ENCODE results near the gene RAB6A. TPM values are rescaled to one million over a fixed set of nuclear protein-coding genes. Genes with fewer than 3 reads are reported as not detected.

Gene RAB6A
- total RNA-seq, 1 donor: 60.3 TPM

GRCh38 chr11:73635721-73636120 is 125.2 kb downstream of the RAB6A start:
- DNase-seq (ENCODE audit: low read depth in 2 of 3, low spot score in 2 of 3): no peak

- no peak for DNase-seq (ENCODE audit: low read depth in 2 of 3, low spot score in 2 of 3)
Measured at GRCh38 chr11:73633999-73634398, 126.9 kb downstream of the RAB6A start.

- no peak for DNase-seq (ENCODE audit: low read depth in 2 of 3, low spot score in 2 of 3)
Measured at GRCh38 chr11:73632996-73633395, 127.9 kb downstream of the RAB6A start.

- no peak for DNase-seq (ENCODE audit: low read depth in 2 of 3, low spot score in 2 of 3)
Measured at GRCh38 chr11:73629907-73630306, 131.0 kb downstream of the RAB6A start.

- DNase-seq (ENCODE audit: low read depth in 2 of 3, low spot score in 2 of 3): peak; percentile 35 to 76 (median 53)
Measured at GRCh38 chr11:73625696-73626318, 135.1 kb downstream of the RAB6A start.

Other genes starting within 250 kb of the RAB6A start
- 18.0 TPM for gene FAM168A, start 163.0 kb downstream of the RAB6A start, total RNA-seq
- 6.5 TPM for gene PLEKHB1, start 114.5 kb downstream of the RAB6A start, total RNA-seq
- gene MRPL48, start 26.8 kb upstream of the RAB6A start, total RNA-seq: 10.0 TPM
- 80.2 TPM for gene COA4, start 115.8 kb upstream of the RAB6A start, total RNA-seq
- gene PAAF1, start 115.9 kb upstream of the RAB6A start, total RNA-seq: 12.1 TPM
- gene DNAJB13, start 190.0 kb upstream of the RAB6A start, total RNA-seq: under 0.01 TPM
- 243 TPM for gene UCP2, start 221.8 kb upstream of the RAB6A start, total RNA-seq
- gene UCP3, start 248.0 kb upstream of the RAB6A start, total RNA-seq: 2.4 TPM